VCaP (cell line): Measurements from ENCODE around the gene CRISPLD2.

Experiments
- H3K27ac ChIP-seq: fragments of 450-650 bp; 2 replicates; pipeline ENCODE4 v1.5.1; 2017
- TF ChIP-seq, protein P1 (sequence below): fragments of 450-650 bp; conservative IDR thresholded peaks from 2 replicates; pipeline ENCODE4 v1.5.1; 2017; ENCODE audit warnings: mild to moderate bottlenecking, moderate library complexity

Gene CRISPLD2

GRCh38 chr16:84780544-84781376 is 39.0 kb upstream of the CRISPLD2 start:
- no peak overlapping the region for H3K27ac ChIP-seq

GRCh38 chr16:84782846-84783245 is 36.9 kb upstream of the CRISPLD2 start:
- TF ChIP-seq, protein P1, sequence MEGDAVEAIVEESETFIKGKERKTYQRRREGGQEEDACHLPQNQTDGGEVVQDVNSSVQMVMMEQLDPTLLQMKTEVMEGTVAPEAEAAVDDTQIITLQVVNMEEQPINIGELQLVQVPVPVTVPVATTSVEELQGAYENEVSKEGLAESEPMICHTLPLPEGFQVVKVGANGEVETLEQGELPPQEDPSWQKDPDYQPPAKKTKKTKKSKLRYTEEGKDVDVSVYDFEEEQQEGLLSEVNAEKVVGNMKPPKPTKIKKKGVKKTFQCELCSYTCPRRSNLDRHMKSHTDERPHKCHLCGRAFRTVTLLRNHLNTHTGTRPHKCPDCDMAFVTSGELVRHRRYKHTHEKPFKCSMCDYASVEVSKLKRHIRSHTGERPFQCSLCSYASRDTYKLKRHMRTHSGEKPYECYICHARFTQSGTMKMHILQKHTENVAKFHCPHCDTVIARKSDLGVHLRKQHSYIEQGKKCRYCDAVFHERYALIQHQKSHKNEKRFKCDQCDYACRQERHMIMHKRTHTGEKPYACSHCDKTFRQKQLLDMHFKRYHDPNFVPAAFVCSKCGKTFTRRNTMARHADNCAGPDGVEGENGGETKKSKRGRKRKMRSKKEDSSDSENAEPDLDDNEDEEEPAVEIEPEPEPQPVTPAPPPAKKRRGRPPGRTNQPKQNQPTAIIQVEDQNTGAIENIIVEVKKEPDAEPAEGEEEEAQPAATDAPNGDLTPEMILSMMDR: no peak

More at GRCh38 chr16:84780544-84781376, 39.0 kb upstream of the CRISPLD2 start:
- TF ChIP-seq, protein P1: no peak

GRCh38 chr16:84785843-84786581 is 33.8 kb upstream of the CRISPLD2 start:
- no peak overlapping the region for H3K27ac ChIP-seq
- TF ChIP-seq, protein P1: no peak

More at GRCh38 chr16:84782846-84783245, 36.9 kb upstream of the CRISPLD2 start:
- no peak overlapping the region for H3K27ac ChIP-seq

DNA sequence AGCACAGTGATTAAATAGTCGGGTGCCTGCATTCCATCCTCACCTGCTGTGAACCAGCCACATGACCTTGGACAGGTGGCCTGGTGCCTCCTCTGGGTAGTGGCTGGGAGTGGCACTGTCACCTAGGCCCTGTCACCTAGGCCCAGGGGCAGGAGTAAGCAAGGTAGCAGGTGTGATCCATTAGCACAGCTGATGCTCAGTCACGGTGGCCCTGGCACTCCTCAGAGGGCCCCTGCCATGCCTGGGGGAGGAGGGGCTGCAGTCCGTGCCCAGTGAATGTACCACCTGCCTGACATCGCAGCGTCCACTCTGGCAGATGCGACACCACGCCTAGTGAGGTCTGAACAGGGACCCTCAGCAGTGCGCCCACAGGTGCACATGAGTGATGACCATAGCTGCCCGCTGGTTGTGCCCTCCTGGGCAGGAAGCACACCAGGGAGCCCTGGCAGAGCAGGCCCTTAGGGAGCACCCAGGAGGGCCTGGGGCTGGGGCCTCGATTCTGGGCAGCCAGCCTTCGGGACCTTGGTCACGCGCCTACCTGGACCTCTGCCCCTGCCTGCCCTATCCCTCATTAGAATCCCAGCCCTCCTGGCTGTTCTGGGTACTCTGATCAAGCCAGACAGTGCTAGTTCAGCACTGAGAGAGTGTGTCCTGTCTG is 33.1 kb upstream of the CRISPLD2 start:
- TF ChIP-seq, protein P1: no peak
- H3K27ac ChIP-seq: no peak overlapping the region

DNA sequence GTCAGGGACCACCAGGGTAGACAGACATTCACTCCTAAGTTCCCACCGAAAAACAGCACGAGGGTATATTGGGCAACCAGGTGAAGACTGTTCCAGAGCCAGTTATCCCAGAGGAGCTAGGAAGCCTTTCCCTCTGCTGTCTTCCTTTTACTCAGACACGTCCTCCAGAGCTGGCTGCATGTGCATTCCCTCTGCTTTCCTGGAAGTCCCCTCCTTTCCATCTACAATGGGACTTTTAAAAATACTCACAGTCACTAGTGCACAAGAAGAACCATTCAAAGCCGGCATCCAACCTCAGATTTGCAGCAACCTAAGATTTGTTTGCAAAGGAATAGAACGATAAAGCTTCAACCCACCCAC is 32.5 kb upstream of the CRISPLD2 start:
- TF ChIP-seq, protein P1: no peak
- H3K27ac ChIP-seq: no peak overlapping the region

- TF ChIP-seq, protein P1: no peak
These were observed 30.8 kb upstream of the CRISPLD2 start for GRCh38 chr16:84788920-84789391.

GRCh38 chr16:84789431-84789830 is 30.4 kb upstream of the CRISPLD2 start:
- TF ChIP-seq, protein P1: no peak
- H3K27ac ChIP-seq: no peak overlapping the region

More at GRCh38 chr16:84788920-84789391, 30.8 kb upstream of the CRISPLD2 start:
- H3K27ac ChIP-seq: no peak overlapping the region
